NCI-H1694 treated with DMSO at 0.1 percent for 48 hours (cell line): ENCODE results near the gene FRAT1.
"Not testable (repeated sequence)": the region's sequence is repeated elsewhere in the genome, so short reads cannot be mapped to it uniquely, and the experiment has no call there.

Source experiments
- DNase-seq: peaks from one replicate; lab custom pipeline; 2025; lab: John Stamatoyannopoulos, UW

The FRAT1 gene

DNA sequence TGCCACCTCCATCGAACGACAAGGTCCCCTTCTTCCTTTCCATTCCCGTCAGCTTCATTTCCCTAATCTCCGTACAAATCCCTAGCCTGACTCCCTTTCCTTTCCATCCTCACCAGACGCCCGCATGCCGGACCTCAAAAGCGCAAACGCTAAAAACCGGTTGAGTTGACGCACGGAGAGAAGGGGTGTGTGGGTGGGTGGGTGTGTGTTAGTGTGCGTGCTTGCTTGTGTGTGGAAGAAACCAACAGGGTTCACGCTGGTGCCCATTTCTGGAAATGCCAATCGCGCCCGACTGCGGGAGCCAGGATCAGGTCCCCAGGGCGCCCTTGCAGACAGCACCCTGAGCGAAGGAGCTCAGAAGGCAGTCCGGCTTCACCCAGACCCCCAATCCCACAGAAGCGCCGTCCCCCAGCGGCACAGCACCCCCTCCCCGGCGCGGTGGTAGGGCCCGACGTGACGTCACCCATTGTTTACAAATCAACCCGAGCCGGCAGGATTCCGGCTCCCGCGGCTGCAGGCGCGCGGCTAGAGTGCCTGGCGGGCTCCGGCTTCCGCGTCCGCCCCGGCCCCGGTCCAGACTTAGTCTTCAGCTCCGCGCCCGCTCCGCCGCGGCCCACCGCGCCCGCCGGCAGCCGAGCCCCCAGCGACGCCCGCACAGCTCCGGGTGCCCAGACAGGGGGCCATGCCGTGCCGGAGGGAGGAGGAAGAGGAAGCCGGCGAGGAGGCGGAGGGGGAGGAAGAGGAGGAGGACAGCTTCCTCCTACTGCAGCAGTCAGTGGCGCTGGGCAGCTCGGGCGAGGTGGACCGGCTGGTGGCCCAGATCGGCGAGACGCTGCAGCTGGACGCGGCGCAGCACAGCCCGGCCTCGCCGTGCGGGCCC, at the start of gene FRAT1:
Gene FRAT1 (plus strand): TSS at position 500 of the 880 bp plus-strand sequence. CDS start 183 bp downstream, at position 683.
- peak; percentile 60 for DNase-seq

- DNase-seq: no peak
These were observed 48.4 kb upstream of the FRAT1 start for GRCh38 chr10:97270523-97271154.

DNA sequence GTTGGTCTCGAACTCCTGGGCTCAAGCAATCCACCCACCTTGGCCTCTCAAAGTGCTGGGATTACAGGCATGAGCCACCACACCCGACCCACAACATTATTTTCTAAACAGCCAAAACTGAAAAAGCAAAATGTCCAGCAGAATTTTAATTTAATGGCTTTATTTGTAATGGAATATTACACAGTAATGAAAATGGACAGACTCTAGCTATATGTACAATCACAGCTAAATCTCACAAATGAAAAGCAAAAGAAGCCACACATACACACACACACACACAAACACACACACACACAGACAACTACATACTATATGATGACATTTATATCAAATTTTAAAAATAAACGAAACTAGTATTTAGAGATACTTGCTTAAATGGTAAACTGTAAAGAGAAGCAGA, 45.4 kb upstream of the FRAT1 start:
- DNase-seq: no peak

GRCh38 chr10:97274828-97275227, 44.2 kb upstream of the FRAT1 start:
- no peak for DNase-seq

- no peak for DNase-seq
These were observed 41.5 kb upstream of the FRAT1 start for GRCh38 chr10:97277551-97277950.

GRCh38 chr10:97278491-97278989, 40.5 kb upstream of the FRAT1 start:
- peak; percentile 72 for DNase-seq

DNA sequence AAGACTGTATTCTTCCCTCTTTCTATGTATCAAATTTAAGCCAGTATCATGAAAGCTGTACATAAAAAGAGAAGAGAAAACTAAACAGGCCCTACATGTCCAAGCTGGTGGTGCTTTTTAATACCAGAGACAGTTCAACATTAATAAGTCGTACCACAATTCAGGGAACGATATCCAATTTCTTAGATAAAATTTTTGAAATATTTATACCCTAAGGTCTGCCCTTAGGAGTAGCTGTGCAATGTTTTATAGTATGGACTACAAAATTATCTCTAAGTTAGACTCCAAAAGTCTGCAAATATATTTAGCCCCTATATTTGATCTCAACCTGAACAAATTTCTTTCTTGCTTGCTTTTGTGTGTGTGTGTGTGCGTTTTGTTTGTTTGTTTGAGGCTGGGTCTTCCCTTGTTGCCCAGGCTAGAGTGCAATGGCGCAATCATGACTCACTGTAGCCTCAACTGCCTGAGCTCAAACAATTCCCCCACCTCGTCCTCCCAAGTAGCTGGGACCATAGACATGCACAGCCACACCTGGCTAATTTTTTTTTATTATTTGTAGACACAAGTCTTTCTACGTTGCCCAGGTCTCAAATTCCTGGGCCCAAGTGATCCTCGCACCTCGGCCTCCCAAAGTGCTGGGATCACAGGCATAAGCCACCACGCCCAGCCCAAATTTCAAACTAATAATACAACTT, 39.8 kb upstream of the FRAT1 start:
- no peak for DNase-seq

- no peak for DNase-seq
These were observed 38.3 kb upstream of the FRAT1 start for GRCh38 chr10:97280783-97281182.

GRCh38 chr10:97290076-97290475, 29.0 kb upstream of the FRAT1 start:
- DNase-seq: not testable (repeated sequence)

DNA sequence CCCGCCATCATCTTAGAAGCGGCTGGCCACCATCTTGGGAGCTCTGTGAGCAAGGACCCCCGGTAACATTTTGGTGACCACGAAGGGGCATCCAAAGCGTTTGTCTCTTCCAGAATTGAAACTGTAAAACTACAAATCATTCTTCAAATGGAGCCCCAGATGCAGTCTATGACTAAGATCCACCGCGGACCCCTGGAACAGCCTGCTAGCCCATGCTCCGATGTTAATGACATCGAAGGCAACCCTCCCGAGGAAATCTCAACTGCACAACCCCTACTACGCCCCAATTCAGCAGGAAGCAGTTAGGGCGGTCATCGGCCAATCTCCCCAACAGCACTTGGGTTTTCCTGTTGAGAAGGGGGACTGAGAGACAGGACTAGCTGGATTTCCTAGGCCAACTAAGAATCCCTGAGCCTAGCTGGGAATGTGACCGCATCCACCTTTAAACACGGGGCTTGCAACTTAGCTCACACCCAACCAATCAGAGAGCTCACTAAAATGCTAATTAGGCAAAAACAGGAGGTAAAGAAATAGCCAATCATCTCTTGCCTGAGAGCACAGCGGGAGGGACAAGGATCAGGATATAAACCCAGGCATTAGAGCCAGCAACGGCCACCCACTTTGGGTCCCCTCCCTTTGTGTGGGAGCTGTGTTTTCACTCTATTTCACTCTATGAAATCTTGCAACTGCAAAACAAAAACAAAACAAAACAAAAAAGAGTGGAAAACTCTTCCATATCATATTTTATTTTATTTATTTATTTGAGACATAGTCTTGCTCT, 28.3 kb upstream of the FRAT1 start:
- DNase-seq: not testable (repeated sequence)

GRCh38 chr10:97291357-97292096, 27.5 kb upstream of the FRAT1 start:
- DNase-seq: no peak

DNA sequence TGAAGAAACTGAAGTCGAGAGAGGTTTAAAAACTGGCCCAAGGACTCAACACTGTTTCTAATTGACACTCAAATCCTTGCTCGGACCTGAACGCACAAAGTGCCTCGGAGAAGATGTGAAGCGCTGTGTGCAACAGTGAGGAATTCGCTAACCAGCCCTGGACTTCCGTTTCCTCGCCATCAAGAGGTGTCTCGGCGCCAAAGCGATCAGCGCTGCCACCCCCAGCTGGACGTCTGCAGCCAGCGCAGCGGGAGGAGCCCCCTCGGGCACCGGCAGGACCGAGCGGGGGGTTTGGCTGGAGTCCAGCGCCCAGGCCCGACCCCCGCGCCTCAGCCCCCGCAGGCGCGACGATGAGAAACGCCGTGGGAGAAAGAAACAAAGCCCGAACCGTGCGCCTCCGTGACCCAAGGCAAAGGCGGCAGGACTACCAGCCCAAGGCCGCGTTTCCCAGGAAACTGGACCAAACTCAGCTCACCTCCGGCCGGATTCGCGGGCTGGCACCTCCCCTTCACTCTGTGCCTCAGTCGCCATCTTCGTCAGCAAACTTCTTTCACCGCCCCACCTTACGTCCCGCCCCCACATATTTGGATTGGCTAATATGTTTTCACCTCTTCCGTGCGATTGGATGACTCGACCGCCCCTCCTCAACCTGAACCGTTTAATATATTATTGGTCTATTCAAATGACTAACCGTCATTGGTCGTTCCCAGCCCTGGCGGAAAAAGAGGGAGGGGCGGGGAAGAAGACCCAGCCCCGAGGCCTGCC, 26.8 kb upstream of the FRAT1 start, which contains the start of gene ARHGAP19:
Gene ARHGAP19 (minus strand): TSS at position 541 of the 765 bp plus-strand sequence. CDS start 10 bp downstream, at position 531.
- peak; percentile 98 for DNase-seq

DNA sequence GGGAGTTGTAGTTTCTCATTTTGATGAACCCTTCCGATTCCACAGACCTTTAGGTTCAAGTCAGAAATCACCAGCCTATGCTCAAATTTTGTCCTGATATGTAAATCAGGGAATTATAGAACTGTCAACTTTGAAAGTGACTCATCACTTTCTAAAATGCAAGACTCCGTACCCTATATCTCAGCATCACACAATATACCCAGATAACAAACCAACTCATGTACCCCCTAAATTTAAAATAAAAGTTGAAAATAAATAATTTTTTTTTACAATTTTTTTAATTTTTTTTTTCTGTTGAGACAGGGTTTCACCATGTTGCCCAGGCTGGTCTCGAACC, 26.2 kb upstream of the FRAT1 start:
- no peak for DNase-seq

DNA sequence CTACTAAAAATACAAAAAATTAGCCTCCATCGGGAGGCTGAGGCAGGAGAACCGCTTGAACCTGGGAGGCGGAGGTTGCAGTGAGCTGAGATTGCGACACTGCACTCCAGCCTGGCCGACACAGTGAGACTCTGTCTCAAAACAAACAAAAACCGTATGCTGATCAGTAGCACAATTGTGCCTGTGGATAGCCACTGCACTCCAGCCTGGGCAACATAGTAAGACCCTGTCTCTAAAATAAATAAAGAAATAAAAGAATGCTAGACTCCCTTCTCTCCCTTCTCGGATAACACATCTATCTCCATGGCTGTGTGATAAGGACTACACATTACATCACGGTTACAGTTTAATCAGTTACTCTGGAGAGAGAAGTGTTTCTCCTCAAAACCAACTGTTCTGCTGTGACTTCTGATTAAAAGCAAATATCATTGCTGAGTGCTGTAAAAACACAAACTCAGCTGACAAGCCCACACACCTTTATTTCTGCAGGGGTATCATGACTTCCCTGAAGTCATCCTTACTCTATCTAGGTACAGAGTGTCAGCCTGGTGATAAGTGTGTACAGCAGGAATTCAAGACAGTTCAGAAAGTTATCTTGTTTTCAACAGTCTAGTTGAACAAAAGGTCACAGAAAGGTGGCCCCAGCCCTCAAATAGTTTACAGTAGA, 21.4 kb upstream of the FRAT1 start:
- DNase-seq: no peak

DNA sequence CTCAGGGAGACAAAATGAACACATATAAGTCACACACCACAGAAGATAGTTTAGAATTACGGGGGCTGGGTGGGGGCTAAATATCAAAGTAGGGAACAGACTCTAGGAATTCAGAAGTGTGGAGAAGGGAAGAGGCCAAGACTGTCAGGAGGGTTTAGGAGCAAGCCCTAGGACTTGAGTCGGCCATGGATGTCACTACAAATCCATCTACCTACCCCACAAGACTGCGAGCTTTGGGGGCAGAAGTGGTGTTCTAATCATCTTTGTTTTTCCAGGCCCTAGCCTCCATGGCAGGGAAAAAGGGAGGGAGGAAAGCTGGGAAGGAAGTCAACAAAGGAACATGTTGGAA, 20.9 kb upstream of the FRAT1 start:
- DNase-seq: no peak

DNA sequence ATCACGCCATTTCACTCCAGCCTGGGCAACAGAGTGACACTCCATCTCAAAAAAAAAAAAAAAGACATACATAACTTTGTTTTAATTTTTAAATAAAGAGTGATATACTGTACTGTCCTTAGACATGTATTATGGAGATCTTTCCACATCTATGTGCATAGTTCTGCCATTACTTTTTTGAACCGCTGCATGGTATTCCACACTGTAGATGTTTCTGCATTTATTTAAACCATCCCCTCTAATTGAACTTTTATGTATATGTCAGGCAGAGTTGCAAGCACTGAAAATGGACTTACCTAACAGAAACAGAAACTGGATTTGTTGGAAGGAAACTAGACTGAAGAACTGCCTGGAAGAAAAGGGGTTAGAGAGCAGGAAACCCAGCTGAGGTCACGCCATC, 18.1 kb upstream of the FRAT1 start:
- no peak for DNase-seq

- no peak for DNase-seq
These were observed 16.8 kb upstream of the FRAT1 start for GRCh38 chr10:97302088-97302791.

- no peak for DNase-seq
These were observed 11.6 kb upstream of the FRAT1 start for GRCh38 chr10:97307441-97307840.
